ENCODE data around the gene PLXNA3.

GRCh38 chrX:154502098-154502497, 44.0 kb downstream of the PLXNA3 start:
- TF ChIP-seq EZH2 (IDR thresholded peaks at IDR 0.05; ENCODE audit: insufficient read depth, poor library complexity, severe bottlenecking) (no peak), EZH2phosphoT487 (IDR thresholded peaks at IDR 0.05; ENCODE audit: insufficient read depth, low read depth) (no peak)
